A549 (cell line): ENCODE data around the gene PSMB4. TPM values are rescaled to one million over a fixed set of nuclear protein-coding genes. Genes with fewer than 3 reads are reported as not detected.

ENCODE experiments used
- ATAC-seq, 2 experiments: fragments of 200-7000 bp in 1 of 2; fragments of >200 bp in 1 of 2; cut with Nextera tagmentation in 1 of 2; cut with Tn5 transposase in 1 of 2; 3 replicates each; pipeline versions ENCODE4 v1.8.0 to v1.9.1; 2018 to 2020; ENCODE audit warnings: mild to moderate bottlenecking in 1 of 2, moderate library complexity in 1 of 2
- CTCF ChIA-PET: fragments of 300-600 bp; sonication (Branson Sonifier 250); formaldehyde crosslinking; extraction: SDS; loops from one replicate; lab custom pipeline; 2021; ENCODE audit warnings: antibody characterized with exemption, inconsistent platforms; lab: Yijun Ruan, JAX
- POLR2A ChIA-PET: fragments of 350-600 bp; formaldehyde crosslinking; extraction: SDS; loops from one replicate; lab custom pipeline; 2021; ENCODE audit warnings: antibody characterized with exemption, inconsistent platforms; lab: Yijun Ruan, JAX
- DNase-seq, 2 experiments: peaks; one replicate each; pipeline versions ENCODE4 v3.0.0 to v3.0.0-alpha.2; 2011 to 2016; ENCODE audit warnings: low read depth in 1 of 2, low spot score in 1 of 2
- FAIRE-seq: peaks from 2 replicates; lab custom pipeline; 2011; peaks lifted over from hg19 to GRCh38; lab: Jason Lieb, UNC
- H3K27ac ChIP-seq, 2 experiments: fragments of >200 bp; sonication (Bioruptor Twin); formaldehyde crosslinking; 3 replicates each; pipeline ENCODE4 v1.5.1; 2016 to 2017
- H3K4me1 ChIP-seq: fragments of >200 bp; sonication (Bioruptor Twin); formaldehyde crosslinking; 3 replicates; pipeline ENCODE4 v1.6.1; 2016
- H3K4me2 ChIP-seq: fragments of >200 bp; sonication (Bioruptor Twin); formaldehyde crosslinking; 3 replicates; pipeline ENCODE4 v1.6.1; 2016
- H3K4me3 ChIP-seq: fragments of >200 bp; sonication (Bioruptor Twin); formaldehyde crosslinking; 3 replicates; pipeline ENCODE4 v1.5.1; 2016
- H3K9me3 ChIP-seq: fragments of >200 bp; sonication (Bioruptor Twin); formaldehyde crosslinking; 3 replicates; pipeline ENCODE4 v1.6.1; 2016
- ATOH8 ChIP-seq: fragments of 250-450 bp; sonication (Bioruptor Pico); IDR thresholded peaks from 2 replicates; pipeline ENCODE4 v1.5.0; 2020; ENCODE audit warnings: low read depth, mild to moderate bottlenecking, moderate library complexity
- BHLHE40 ChIP-seq: IDR thresholded peaks from 2 replicates; pipeline ENCODE4 v1.6.1; 2012; ENCODE audit warnings: low read depth, low read length, inconsistent platforms
- CBX2 ChIP-seq: fragments of 200-600 bp; sonication (generic); IDR thresholded peaks from 2 replicates; pipeline ENCODE4 v1.6.1; 2016; ENCODE audit warnings: low read depth, mild to moderate bottlenecking, borderline replicate concordance
- CHD4 ChIP-seq: fragments of 200-600 bp; sonication (generic); IDR thresholded peaks from 2 replicates; pipeline ENCODE4 v1.6.1; 2016; ENCODE audit warnings: antibody characterized with exemption, mild to moderate bottlenecking, borderline replicate concordance
- CTCF ChIP-seq: fragments of >200 bp; sonication (Bioruptor Twin); formaldehyde crosslinking; IDR thresholded peaks from 3 replicates; pipeline ENCODE4 v1.5.1; 2016
- E2F6 ChIP-seq: IDR thresholded peaks from 2 replicates; pipeline ENCODE4 v1.6.1; 2012; ENCODE audit warnings: low read depth, borderline replicate concordance
- EHF ChIP-seq: fragments of 250-450 bp; sonication (Bioruptor Pico); IDR thresholded peaks from 2 replicates; pipeline ENCODE4 v1.5.0; 2020; ENCODE audit warnings: mild to moderate bottlenecking
- EHMT2 ChIP-seq: fragments of 200-600 bp; sonication (generic); IDR thresholded peaks from 2 replicates; pipeline ENCODE4 v1.6.1; 2016; ENCODE audit warnings: antibody characterized with exemption, low read depth, mild to moderate bottlenecking, moderate library complexity
- EP300 ChIP-seq, 2 experiments: fragments of >200 bp; sonication (Bioruptor Twin); formaldehyde crosslinking; IDR thresholded peaks; 2 replicates in 1 of 2; 3 replicates in 1 of 2; pipeline ENCODE4 v1.6.1; 2016 to 2017
- ESRRA ChIP-seq: fragments of 150-350 bp; IDR thresholded peaks from 2 replicates; pipeline ENCODE4 v1.6.1; 2014; ENCODE audit warnings: mild to moderate bottlenecking, low read length, borderline replicate concordance
- FOSB ChIP-seq: fragments of 250-450 bp; sonication (Bioruptor Pico); IDR thresholded peaks from 2 replicates; pipeline ENCODE4 v1.5.0; 2020; ENCODE audit warnings: mild to moderate bottlenecking, moderate library complexity
- FOSL2 ChIP-seq, 2 experiments: fragments of 450-650 bp in 1 of 2; fragments of >200 bp in 1 of 2; sonication (Bioruptor Twin) in 1 of 2; formaldehyde crosslinking; IDR thresholded peaks; 2 replicates each; pipeline versions ENCODE4 v1.5.0 to v1.6.1; 2016 to 2020; ENCODE audit warnings: mild to moderate bottlenecking in 1 of 2, moderate library complexity in 1 of 2
- FOXS1 ChIP-seq: fragments of 250-450 bp; sonication (Bioruptor Pico); IDR thresholded peaks from 2 replicates; pipeline ENCODE4 v1.5.0; 2020; ENCODE audit warnings: mild to moderate bottlenecking, moderate library complexity
- GATA3 ChIP-seq: IDR thresholded peaks from 2 replicates; pipeline ENCODE4 v1.6.1; 2012; ENCODE audit warnings: borderline replicate concordance
- HDAC2 ChIP-seq: fragments of 200-600 bp; sonication (generic); IDR thresholded peaks from 2 replicates; pipeline ENCODE4 v1.6.1; 2016
- HES2 ChIP-seq: fragments of >200 bp; sonication (Bioruptor Twin); formaldehyde crosslinking; IDR thresholded peaks from 2 replicates; pipeline ENCODE4 v1.6.1; 2016
- HOXA7 ChIP-seq: fragments of 250-450 bp; sonication (Bioruptor Pico); IDR thresholded peaks from 2 replicates; pipeline ENCODE4 v1.5.0; 2020; ENCODE audit warnings: mild to moderate bottlenecking, moderate library complexity
- JUN ChIP-seq, 2 experiments: fragments of >200 bp; sonication (Bioruptor Twin); formaldehyde crosslinking; IDR thresholded peaks; 2 replicates in 1 of 2; 3 replicates in 1 of 2; pipeline ENCODE4 v1.6.1; 2016 to 2017
- KDM1A ChIP-seq: fragments of 200-600 bp; sonication (generic); IDR thresholded peaks from 2 replicates; pipeline ENCODE4 v1.6.1; 2016; ENCODE audit warnings: low read depth, mild to moderate bottlenecking
- MYC ChIP-seq: IDR thresholded peaks from 2 replicates; pipeline ENCODE4 v1.6.1; 2012; ENCODE audit warnings: mild to moderate bottlenecking, inconsistent platforms, low read length, improper control_type of control experiment, borderline replicate concordance
- NR3C1 ChIP-seq: fragments of >200 bp; sonication (Bioruptor Twin); formaldehyde crosslinking; IDR thresholded peaks from 3 replicates; pipeline ENCODE4 v1.6.1; 2017
- PHF8 ChIP-seq: fragments of 200-600 bp; sonication (generic); IDR thresholded peaks from 2 replicates; pipeline ENCODE4 v1.6.1; 2016; ENCODE audit warnings: low read depth, mild to moderate bottlenecking, antibody characterized with exemption, moderate library complexity, borderline replicate concordance
- POLR2A ChIP-seq: IDR thresholded peaks from 2 replicates; pipeline ENCODE4 v1.6.1; 2012; ENCODE audit warnings: mild to moderate bottlenecking, low read length
- RNF2 ChIP-seq: fragments of 200-600 bp; sonication (generic); IDR thresholded peaks from 2 replicates; pipeline ENCODE4 v1.6.1; 2016; ENCODE audit warnings: low read depth, mild to moderate bottlenecking, antibody characterized with exemption, moderate library complexity, borderline replicate concordance
- SMC3 ChIP-seq: fragments of >200 bp; sonication (Bioruptor Twin); formaldehyde crosslinking; IDR thresholded peaks from 3 replicates; pipeline ENCODE4 v1.6.1; 2018; ENCODE audit warnings: inconsistent platforms
- ZC3H11A ChIP-seq: fragments of 450-650 bp; IDR thresholded peaks from 2 replicates; pipeline ENCODE4 v1.6.1; 2014; ENCODE audit warnings: antibody characterized with exemption, mild to moderate bottlenecking
- WGBS: methylation state at CpG from one replicate; pipeline ENCODE4 v1.1.6; 2017; ENCODE audit errors: missing lambda C conversion rate; 5-methylcytosine and 5-hydroxymethylcytosine counted together
- polyA plus RNA-seq, 4 experiments: library from polyadenylated mRNA; depleted of rRNA in 3 of 4; stranded (reverse); fragments of >200 nt; fragmentation: RNase III in 1 of 4; extraction: RNeasy Plus Mini Kit Qiagen cat#74134 plus additional on column Dnase treatment in 1 of 4; gene quantifications; 2 replicates in 3 of 4; 3 replicates in 1 of 4; pipeline ENCODE4 v1.2.3, GENCODE V29; 2011 to 2017

The PSMB4 gene
- polyA plus RNA-seq, 2 of the 4 experiments (the other 2 are of a cell fraction) = 383 to 405 TPM

- POLR2A ChIA-PET = no interaction called here
- Histone ChIP-seq H3K4me1 (peaks cover 6% of the 10 kb centered on the region; the same call in 1 of the 3 replicates), H3K4me2 (no peak overlapping the region), H3K9me3 (no peaks in the 10 kb centered on the region), H3K4me3 (no peak overlapping the region), H3K27ac (no peak overlapping the region)
- FAIRE-seq (no peak), DNase-seq (no peak), ATAC-seq (no peak)
- CTCF ChIA-PET = interaction anchor here (0.8 to 2.3 kb wide), 6 partner anchors 10 to 106 kb away, joined by 3 to 6 read pairs (median 3); no protein-coding TSS in a partner anchor
- WGBS = 94% methylated on average over 8 of the region's 8 CpGs
- no peak for TF ChIP-seq EP300 (IDR thresholded peaks at IDR 0.05)
- no peak for TF ChIP-seq FOSB (CRISPR knock-in tag)
- no peak for TF ChIP-seq HES2
- TF ChIP-seq FOSL2 (IDR thresholded peaks at IDR 0.05) = no peak
- no peak for TF ChIP-seq FOSL2 (CRISPR knock-in tag; IDR thresholded peaks at IDR 0.05)
- no peak for TF ChIP-seq CBX2
- no peak for TF ChIP-seq FOXS1 (CRISPR knock-in tag)
- no peak for TF ChIP-seq JUN (IDR thresholded peaks at IDR 0.05)
- TF ChIP-seq EHMT2 = no peak
- TF ChIP-seq CTCF = no peak
- TF ChIP-seq HDAC2 = no peak
- no peak for TF ChIP-seq POLR2A
- no peak for TF ChIP-seq MYC
- no peak for TF ChIP-seq ATOH8 (CRISPR knock-in tag)
- no peak for TF ChIP-seq RNF2
- TF ChIP-seq E2F6 = no peak
- TF ChIP-seq CHD4 = no peak
- TF ChIP-seq EHF (CRISPR knock-in tag) = no peak
- TF ChIP-seq NR3C1 = no peak
Observed at GRCh38 chr1:151406176-151406575, 6.8 kb downstream of the PSMB4 start.

- Histone ChIP-seq H3K4me1 (no peaks in the 10 kb centered on the region; the same call in 2 of the 3 replicates), H3K9me3 (no peaks in the 10 kb centered on the region), H3K4me2 (no peak overlapping the region), H3K4me3 (no peak overlapping the region), H3K27ac (no peak overlapping the region)
- FAIRE-seq (no peak), DNase-seq (no peak), ATAC-seq (no peak)
- TF ChIP-seq NR3C1 (no peak), SMC3 (no peak), KDM1A (no peak), BHLHE40 (no peak), ZC3H11A (no peak)
- POLR2A ChIA-PET = no interaction called here
- CTCF ChIA-PET = interaction anchor here (0.6 to 1.5 kb wide), 5 partner anchors 8 to 327 kb away, joined by 3 to 7 read pairs (median 4); partner anchors contain the start of gene PSMB4
- WGBS = 97% methylated on average over 3 of the region's 3 CpGs
Observed at GRCh38 chr1:151407304-151407703, 7.9 kb downstream of the PSMB4 start.

- H3K4me1 ChIP-seq = no peaks in the 10 kb centered on the region; the same call in 2 of the 3 replicates
- FAIRE-seq (no peak), DNase-seq (no peak), ATAC-seq (no peak)
- H3K9me3 ChIP-seq = no peaks in the 10 kb centered on the region
- H3K4me3 ChIP-seq = no peak overlapping the region
- ChIA-PET CTCF (no interaction called here), POLR2A (no interaction called here)
- TF ChIP-seq ESRRA (no peak), EHMT2 (no peak), CHD4 (no peak), EP300 (IDR thresholded peaks at IDR 0.05) (no peak), HES2 (no peak), PHF8 (no peak), GATA3 (no peak), HOXA7 (CRISPR knock-in tag) (no peak), CTCF (no peak), ATOH8 (CRISPR knock-in tag) (no peak)
- no peak overlapping the region for H3K4me2 ChIP-seq
- no peak overlapping the region for H3K27ac ChIP-seq
Observed at GRCh38 chr1:151408891-151409290, 9.5 kb downstream of the PSMB4 start.
